ENCODE data around the gene LNPEP. TPM values are rescaled to one million over a fixed set of nuclear protein-coding genes. Genes with fewer than 3 reads are reported as not detected.
A peak's percentile ranks its signal among the peaks of the same experiment; 100 is the strongest.

Gene LNPEP
- total RNA-seq, 2 experiments from 2014 or later = 79.1 to 116 TPM

DNA sequence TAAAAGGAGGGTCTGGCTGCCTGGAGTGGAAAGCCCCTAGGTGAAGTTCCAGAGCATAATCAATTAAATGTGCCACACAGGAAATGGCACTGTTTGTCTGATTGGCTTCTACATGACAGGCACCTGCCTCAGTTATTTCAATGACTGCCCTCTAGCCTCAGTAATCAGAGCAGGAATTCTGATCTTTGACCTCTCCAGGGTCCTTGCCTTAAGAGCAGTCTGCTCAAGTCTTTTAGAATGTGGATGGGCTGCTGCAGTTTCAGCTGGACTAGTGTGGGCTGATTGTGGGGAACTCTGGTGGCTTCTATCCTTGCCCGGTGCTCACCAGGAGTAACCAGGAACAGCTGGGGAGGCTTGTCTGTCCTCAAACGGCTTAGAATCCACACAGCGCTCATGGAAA is 107.6 kb downstream of the LNPEP start:
- Histone ChIP-seq H3K79me2 (ENCODE audit: insufficient read depth, low read depth, low read length) (no peaks in the 10 kb centered on the region), H3K36me3 (ENCODE audit: insufficient read depth, low read length) (0 out of 2 replicates have a peak, but pooled peaks cover 3% of the 10 kb centered on the region), H3K9me2 (ENCODE audit: insufficient read depth, low read length) (no peaks in the 10 kb centered on the region), H4K20me1 (ENCODE audit: insufficient read depth, low read length) (no peaks in the 10 kb centered on the region), H3K4me3 (ENCODE audit: low read depth, low read length, poor library complexity, severe bottlenecking) (no peak overlapping the region), H3K9me3 (ENCODE audit: low read length) (no peaks in the 10 kb centered on the region), H2AFZ (ENCODE audit: low read length) (no peak overlapping the region), H3K4me2 (ENCODE audit: low read length) (no peak overlapping the region), H3K4me1 (ENCODE audit: insufficient read depth, low read length, poor library complexity, severe bottlenecking) (no peaks in the 10 kb centered on the region), H3K27ac (ENCODE audit: low read depth, low read length, poor library complexity, severe bottlenecking) (no peak overlapping the region)
- DNase-seq (ENCODE audit: low spot score) = no peak
- TF ChIP-seq, protein P1, sequence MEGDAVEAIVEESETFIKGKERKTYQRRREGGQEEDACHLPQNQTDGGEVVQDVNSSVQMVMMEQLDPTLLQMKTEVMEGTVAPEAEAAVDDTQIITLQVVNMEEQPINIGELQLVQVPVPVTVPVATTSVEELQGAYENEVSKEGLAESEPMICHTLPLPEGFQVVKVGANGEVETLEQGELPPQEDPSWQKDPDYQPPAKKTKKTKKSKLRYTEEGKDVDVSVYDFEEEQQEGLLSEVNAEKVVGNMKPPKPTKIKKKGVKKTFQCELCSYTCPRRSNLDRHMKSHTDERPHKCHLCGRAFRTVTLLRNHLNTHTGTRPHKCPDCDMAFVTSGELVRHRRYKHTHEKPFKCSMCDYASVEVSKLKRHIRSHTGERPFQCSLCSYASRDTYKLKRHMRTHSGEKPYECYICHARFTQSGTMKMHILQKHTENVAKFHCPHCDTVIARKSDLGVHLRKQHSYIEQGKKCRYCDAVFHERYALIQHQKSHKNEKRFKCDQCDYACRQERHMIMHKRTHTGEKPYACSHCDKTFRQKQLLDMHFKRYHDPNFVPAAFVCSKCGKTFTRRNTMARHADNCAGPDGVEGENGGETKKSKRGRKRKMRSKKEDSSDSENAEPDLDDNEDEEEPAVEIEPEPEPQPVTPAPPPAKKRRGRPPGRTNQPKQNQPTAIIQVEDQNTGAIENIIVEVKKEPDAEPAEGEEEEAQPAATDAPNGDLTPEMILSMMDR (conservative IDR thresholded peaks at IDR 0.05; ENCODE audit: low read length) = no peak
- TF ChIP-seq EZH2phosphoT487 (IDR thresholded peaks at IDR 0.05; ENCODE audit: borderline replicate concordance, low read depth, low read length) = no peak
- no TSS peak for BruUV-seq (replicated peaks)
- intact Hi-C loops (cut with micrococcal nuclease; ENCODE audit: unreplicated experiment) = no loop called here
- POLR2A ChIA-PET = interaction anchor here (1.8 kb wide), 1 partner anchor 17 kb away, joined by 6 read pairs; no protein-coding TSS in a partner anchor
- CTCF ChIA-PET (ENCODE audit: unreplicated experiment) = no interaction called here

- POLR2A ChIA-PET = interaction anchor here (1.8 kb wide), 1 partner anchor 16 kb away, joined by 6 read pairs; no protein-coding TSS in a partner anchor
- no peak overlapping the region for H3K4me3 ChIP-seq (ENCODE audit: low read depth, low read length, poor library complexity, severe bottlenecking)
- CTCF ChIA-PET (ENCODE audit: unreplicated experiment) = no interaction called here
- H3K9me3 ChIP-seq (ENCODE audit: low read length) = no peaks in the 10 kb centered on the region
- intact Hi-C loops (cut with micrococcal nuclease; ENCODE audit: unreplicated experiment) = no loop called here
- no peaks in the 10 kb centered on the region for H3K9me2 ChIP-seq (ENCODE audit: insufficient read depth, low read length)
- BruUV-seq (replicated peaks) = no TSS peak
- H3K36me3 ChIP-seq (ENCODE audit: insufficient read depth, low read length) = no peaks in the 10 kb centered on the region
- no peak for TF ChIP-seq EZH2phosphoT487 (IDR thresholded peaks at IDR 0.05; ENCODE audit: borderline replicate concordance, low read depth, low read length)
- TF ChIP-seq, protein P1 (conservative IDR thresholded peaks at IDR 0.05; ENCODE audit: low read length) = 0 out of 2 replicates have a peak, but pooled peaks have one; percentile 11
- no peak overlapping the region for H2AFZ ChIP-seq (ENCODE audit: low read length)
- H3K27ac ChIP-seq (ENCODE audit: low read depth, low read length, poor library complexity, severe bottlenecking) = no peak overlapping the region
- no peaks in the 10 kb centered on the region for H3K79me2 ChIP-seq (ENCODE audit: insufficient read depth, low read depth, low read length)
- no peak for DNase-seq (ENCODE audit: low spot score)
- H3K4me1 ChIP-seq (ENCODE audit: insufficient read depth, low read length, poor library complexity, severe bottlenecking) = no peaks in the 10 kb centered on the region
- no peak overlapping the region for H3K4me2 ChIP-seq (ENCODE audit: low read length)
- H4K20me1 ChIP-seq (ENCODE audit: insufficient read depth, low read length) = no peaks in the 10 kb centered on the region
These were observed 108.2 kb downstream of the LNPEP start for GRCh38 chr5:97044052-97044451.

DNA sequence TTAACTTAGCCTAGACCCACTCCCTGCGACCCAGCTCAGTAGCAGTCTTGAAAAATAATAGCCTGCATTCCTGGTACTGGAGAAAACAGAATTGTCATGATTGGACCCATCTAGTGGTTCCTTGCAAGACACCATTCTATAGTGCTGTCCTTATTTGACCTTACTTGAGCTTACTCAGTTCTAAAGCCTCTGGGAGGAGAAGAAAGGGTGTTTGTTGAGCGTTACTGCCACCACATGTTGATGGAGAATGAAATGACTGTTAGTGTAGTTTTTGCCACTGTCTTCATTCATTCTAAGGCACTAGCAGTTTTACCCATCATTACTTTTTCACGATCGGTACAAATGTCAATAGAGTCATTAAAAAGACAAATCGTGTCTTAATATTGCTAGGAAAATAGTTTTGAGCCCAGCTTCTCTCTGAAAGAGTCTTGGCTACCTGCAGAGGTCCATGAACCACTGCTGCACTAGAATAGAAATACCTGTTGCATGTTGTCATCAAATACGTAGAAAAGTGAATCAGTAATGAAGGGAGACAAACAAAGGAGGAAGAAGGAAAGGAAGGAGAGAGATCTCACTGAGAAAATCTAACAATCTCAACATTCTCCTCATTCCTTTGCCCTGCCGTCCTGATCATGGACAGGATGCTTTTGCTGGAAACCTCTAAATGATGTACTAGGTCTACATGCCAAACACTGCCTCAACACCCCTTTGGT is 110.5 kb downstream of the LNPEP start:
- Histone ChIP-seq H3K4me1 (ENCODE audit: insufficient read depth, low read length, poor library complexity, severe bottlenecking) (no peaks in the 10 kb centered on the region), H3K9me3 (ENCODE audit: low read length) (no peaks in the 10 kb centered on the region), H3K79me2 (ENCODE audit: insufficient read depth, low read depth, low read length) (no peaks in the 10 kb centered on the region), H3K27ac (ENCODE audit: low read depth, low read length, poor library complexity, severe bottlenecking) (no peak overlapping the region), H2AFZ (ENCODE audit: low read length) (no peak overlapping the region), H3K36me3 (ENCODE audit: insufficient read depth, low read length) (no peaks in the 10 kb centered on the region), H3K4me2 (ENCODE audit: low read length) (no peak overlapping the region), H3K4me3 (ENCODE audit: low read depth, low read length, poor library complexity, severe bottlenecking) (no peak overlapping the region), H3K9me2 (ENCODE audit: insufficient read depth, low read length) (no peaks in the 10 kb centered on the region), H4K20me1 (ENCODE audit: insufficient read depth, low read length) (no peaks in the 10 kb centered on the region)
- ChIA-PET CTCF (ENCODE audit: unreplicated experiment) (interaction anchor here (0.6 to 1.6 kb wide), 2 partner anchors 96 to 172 kb away, joined by 3 to 4 read pairs; partner anchors contain the start of gene LIX1), POLR2A (interaction anchor here (0.7 to 1.9 kb wide), 4 partner anchors 11 to 37 kb away, joined by 3 to 5 read pairs (median 3); no protein-coding TSS in a partner anchor)
- TF ChIP-seq, protein P1 (conservative IDR thresholded peaks at IDR 0.05; ENCODE audit: low read length) = peak; percentile 50
- TF ChIP-seq EZH2phosphoT487 (IDR thresholded peaks at IDR 0.05; ENCODE audit: borderline replicate concordance, low read depth, low read length) = no peak
- no TSS peak for BruUV-seq (replicated peaks)
- intact Hi-C loops (cut with micrococcal nuclease; ENCODE audit: unreplicated experiment) = loop anchor here (5.0 kb wide), 1 partner anchor 179 kb away; no protein-coding TSS in a partner anchor
- peak; percentile 36 for DNase-seq (ENCODE audit: low spot score)

Measured in OCI-LY7 (cell line).